NCI-H128 (cell line): ENCODE data around the gene FBXO22.
"Not testable (repeated sequence)": the region's sequence is repeated elsewhere in the genome, so short reads cannot be mapped to it uniquely, and the experiment has no call there.

ENCODE experiments used
- DNase-seq: peaks from one replicate; lab custom pipeline; 2025; ENCODE audit not compliant: unreplicated experiment; lab: John Stamatoyannopoulos, UW

The FBXO22 gene

DNA sequence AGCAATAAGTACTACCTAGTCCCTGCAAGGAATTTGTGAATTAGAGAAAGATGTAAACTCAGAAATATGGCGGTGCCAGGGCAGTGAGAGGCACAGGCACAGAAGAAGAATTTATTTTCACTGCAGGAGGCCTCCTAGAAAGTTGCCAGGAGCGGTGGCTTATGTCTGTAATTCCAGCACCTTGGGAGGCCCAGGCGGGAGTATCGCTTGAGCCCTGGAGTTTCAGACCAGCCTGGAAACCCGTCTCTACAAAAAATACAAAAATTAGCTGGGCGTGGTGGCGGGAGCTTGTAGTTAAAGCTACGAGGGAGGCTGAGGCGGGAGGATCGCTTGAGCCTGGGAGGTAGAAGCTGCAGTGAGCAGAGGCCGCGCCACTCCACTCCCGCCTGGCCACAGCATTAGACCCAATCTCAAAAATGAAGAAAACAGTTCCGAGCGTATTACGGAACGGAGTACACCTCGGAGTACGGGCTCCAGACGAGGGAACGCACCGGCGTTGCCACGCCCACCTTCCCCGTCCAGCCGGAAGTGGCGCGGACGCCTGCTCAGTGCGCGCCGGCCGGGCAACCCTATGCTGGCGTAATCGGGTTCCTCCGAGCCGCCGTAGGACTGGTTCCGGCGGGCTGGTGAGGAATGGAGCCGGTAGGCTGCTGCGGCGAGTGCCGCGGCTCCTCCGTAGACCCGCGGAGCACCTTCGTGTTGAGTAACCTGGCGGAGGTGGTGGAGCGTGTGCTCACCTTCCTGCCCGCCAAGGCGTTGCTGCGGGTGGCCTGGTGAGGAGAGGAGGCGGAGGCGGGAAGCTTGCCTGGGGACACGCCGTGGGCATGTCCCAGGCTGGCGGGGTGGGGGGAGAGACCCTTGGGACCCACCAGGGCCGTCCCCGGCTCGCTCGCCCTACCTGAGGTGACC lies at the start of gene FBXO22:
Gene FBXO22, plus strand, starts transcription at position 548 of the 909 bp plus-strand sequence. Its CDS starts 86 bp downstream, at position 634.
- peak; percentile 77 for DNase-seq

DNA sequence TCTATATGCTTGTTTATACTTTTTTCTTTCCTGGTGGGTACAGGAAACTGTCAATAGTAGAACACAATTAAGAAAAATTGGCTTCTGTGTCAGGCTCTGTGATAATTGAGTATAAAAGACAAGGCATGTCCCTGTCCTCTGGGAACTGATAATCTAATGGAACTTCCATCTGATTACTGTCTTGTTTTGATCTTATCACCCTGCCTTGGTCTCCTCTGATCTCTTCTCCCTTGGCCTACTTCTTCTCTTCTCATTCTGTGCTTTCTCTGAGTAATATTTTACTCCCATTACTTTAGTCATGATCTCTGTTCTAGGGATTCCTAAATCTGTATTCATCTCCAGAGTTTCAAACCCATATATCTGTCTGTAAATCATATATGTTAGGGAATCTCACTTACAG lies 45.8 kb upstream of the FBXO22 start:
- no peak for DNase-seq

DNA sequence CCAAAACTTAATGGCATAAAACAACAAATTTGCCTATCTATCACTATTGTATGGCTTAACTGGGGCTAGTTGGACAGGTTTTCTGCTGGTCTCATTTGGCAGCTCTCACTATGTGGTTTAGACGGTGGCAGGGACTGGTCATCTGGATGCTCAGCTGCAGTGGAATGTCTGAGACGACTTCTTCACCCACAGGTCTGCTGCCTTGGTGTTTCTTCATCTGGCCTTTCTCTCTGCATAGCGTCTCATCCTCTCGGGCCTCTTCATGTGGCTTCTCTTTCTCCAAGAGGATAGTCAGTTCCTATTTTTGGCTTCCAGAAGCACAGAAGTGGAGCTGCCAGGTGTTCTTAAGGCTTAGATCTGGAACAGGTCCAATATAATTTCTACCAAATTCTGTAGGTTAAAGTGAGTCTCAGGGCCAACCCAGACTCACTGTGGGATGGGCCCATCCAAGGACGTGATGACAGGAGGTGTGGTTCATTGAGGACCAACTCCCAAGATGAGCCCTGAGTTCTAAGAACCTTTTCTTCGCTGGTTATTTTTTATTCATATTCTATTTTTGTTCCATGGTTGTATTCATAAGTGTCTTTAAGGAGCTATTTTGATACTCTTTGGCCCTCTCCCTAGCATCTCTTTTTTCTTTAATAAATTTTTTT lies 41.8 kb upstream of the FBXO22 start:
- DNase-seq: no peak

DNA sequence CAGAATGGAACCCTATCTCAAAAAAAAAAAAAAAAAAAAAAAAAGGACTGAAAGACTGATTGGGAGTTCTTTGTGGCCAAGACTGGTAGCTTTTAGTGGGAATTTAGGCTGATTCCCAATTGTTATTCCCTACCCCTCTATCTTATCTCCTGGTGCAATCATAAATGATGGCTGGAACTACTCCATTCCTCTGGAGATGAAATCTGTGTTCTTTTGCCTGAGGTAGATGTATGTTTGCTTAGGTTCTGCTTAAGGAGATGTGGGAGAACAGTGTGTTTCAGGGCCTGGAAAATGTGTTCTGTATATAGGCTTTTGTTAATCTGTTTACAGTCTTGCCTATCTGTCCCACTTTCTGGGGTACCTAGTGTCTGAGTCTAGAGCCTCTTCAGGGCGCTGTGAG lies 40.9 kb upstream of the FBXO22 start:
- no peak for DNase-seq

DNA sequence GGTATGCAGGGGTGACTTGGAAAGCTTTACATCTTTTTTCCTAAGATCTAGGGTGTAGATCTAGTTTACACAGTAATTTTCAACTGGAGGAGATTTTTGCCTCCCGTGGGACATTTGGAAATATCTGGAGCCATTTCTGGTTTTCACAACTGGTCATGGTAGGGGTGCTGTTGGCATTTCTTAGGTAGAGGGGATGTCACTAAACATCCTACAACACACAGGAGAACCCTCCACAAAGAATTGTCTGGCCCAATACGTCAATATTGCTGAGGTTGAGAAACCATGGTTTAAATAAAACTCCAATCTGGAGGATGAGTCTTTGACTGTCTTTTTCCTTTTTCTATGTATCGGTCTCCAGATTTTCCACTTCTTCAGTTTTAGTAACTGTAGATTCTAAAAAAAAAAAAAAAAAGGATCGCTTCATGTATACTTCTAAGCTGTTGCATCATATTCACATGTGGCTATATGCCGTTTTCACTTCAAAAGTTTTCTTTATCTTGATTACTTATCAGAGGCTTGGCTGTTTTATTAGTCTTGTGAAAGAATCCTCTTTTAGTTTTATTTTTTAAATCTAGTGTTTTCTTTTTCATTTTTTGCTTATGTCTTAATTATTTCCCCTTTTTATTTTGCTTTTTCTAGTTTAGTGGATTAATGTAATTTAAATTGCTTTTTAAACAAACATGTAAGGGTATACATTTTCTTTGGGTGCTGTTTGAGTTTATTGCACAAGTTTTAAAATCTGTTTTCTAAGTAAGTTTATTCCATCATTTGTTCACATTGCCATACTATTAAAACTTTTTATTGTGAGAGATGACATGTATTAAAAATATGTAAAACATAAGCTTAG lies 39.2 kb upstream of the FBXO22 start:
- DNase-seq: no peak

- DNase-seq: not testable (repeated sequence)
Measured at GRCh38 chr15:75866045-75866444, 37.6 kb upstream of the FBXO22 start.

DNA sequence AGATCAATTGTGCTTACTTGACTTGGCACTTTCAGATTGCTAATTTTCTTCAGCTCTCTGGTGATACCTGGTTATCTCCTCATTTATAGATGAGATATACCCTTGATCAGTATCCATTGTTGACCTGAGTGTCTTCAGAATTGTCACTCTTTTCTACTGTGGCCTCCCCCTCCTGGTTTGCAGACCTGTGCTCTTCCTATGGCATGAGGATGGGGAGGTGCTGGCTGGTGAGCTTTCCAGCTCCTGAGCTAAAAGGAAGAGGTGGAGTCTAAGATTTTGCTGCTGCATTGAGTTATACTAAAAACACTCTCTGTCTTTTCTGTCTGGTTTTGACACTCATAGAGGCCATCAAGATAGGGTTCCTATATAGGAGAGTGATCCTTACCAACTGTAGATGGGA lies 36.8 kb upstream of the FBXO22 start:
- no peak for DNase-seq

DNA sequence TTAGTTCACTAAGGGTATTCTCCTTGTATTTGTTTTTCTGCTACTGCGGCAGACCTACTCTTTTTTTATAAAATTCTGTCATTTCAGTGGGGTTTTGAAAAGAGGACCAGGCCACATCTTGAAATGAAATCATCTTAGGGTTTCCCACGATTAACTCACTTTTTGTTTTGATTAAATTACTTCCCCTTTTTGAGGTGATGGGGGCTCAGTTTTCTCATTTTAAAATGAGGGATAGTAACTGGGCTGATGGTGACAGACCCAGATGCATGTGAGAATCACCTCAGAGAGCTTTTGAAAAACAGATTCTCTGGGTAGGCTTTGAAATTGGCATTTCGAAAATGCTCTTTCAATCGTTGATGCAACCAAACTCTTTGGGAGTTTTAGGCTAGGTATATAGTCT lies 36.2 kb upstream of the FBXO22 start:
- no peak for DNase-seq

- no peak for DNase-seq
Measured at GRCh38 chr15:75868019-75868418, 35.7 kb upstream of the FBXO22 start.

DNA sequence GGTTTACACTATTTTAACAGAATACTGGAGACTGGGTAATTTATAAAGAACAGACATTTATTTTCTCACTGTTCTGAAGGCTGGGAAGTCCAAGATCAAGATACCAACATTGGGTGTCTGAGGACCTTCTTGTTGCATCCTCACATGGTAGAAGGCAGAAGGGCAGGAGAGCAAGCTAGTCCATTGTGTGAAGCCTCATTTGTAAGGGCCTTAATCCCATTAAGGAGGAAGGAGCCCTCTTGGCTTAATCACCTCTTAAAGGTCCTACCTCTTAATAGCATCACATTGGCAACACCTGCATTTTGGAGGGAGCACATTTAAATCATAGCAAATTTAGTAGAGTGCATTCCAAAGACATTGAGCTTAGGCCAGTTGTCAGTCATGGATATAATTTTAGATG lies 34.2 kb upstream of the FBXO22 start:
- no peak for DNase-seq

- not testable (repeated sequence) for DNase-seq
Measured at GRCh38 chr15:75871589-75871988, 32.1 kb upstream of the FBXO22 start.

DNA sequence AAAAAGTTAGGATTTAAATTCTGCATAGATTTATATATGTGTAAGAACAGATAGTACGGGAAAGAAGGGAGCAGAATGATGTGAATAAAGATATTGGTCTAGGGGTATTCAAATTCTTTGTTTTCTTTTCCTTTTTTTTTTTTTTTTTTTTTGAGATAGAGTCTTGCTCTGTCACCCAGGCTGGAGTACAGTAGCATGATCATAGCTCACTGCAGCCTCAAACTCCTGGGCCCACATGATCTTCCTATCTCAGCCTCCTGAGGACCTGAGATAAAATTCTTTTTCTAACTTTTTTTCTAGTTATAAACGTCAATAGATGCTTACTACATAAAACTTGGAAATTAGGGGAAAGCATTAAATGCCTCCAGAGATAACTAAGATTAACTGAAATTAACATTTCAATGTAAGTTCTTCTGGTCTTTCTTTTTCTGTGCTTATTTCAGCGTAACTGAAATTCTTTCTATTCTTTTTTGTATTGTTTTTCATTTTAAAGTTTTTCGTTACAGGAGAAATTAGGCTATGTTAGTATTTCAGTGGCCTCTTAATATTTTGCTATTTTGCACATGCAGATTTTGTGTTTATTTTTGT lies 31.2 kb upstream of the FBXO22 start:
- no peak for DNase-seq

DNA sequence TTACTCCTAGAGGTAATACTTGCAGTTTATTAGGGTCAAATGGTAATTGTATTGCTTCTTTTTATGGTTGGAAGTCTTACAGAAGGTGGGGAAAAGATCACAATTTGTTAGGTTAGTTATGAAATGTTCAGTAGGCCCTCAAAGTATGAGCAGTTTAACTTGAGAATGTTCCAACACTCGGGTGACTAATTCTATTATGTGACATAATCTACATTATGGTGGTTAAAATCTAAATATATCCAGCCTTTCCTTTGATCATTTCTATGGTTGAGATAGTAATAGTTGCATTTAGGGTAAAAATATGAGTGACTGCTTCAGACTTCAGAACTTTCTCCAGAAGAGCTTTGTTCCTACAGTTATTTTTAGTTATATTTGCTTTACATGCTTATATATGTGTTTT lies 19.6 kb upstream of the FBXO22 start:
- DNase-seq: no peak

DNA sequence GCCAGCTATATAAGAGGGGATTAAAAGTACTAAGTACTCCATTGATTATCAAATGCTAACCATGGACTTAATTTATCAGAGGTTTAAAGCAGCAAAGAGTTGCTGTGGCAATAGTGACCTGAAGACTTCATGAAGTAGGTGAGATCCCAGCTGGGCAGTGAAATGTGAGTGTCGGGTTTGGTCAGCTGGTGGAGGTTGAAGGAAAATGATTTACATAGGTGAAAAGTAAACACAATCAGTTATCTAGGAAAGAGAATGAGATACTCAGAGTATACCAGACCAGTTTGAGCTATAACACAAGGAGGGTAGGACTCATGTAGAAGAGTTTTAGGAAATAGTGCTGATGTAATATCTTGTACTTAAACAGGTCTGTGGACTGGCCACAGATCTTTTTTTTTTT lies 16.5 kb upstream of the FBXO22 start:
- DNase-seq: no peak

- DNase-seq: no peak
Measured at GRCh38 chr15:75891895-75892294, 11.8 kb upstream of the FBXO22 start.

- DNase-seq: no peak
Measured at GRCh38 chr15:75895731-75896130, 7.9 kb upstream of the FBXO22 start.

DNA sequence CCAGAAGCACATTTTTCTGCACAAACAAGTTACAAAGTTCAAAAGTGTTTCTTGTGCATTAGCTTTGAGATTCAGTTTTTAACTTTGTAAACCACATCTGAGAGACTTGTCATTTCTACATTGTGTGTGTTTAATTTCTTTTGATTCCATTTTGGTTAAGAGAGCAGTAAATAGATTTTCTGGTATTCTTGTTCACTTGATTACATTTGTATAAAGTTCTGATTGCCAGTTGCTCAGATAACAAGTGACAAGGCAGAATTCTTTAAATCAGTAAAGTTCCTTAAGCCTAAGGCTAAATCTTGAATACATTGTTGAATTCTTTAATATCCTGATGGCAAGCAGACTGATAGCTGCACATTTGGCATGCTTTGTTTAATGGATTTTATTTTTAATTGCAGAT lies 3.1 kb upstream of the FBXO22 start:
- DNase-seq: no peak

- DNase-seq: no peak
Measured at GRCh38 chr15:75902129-75902557, 1.5 kb upstream of the FBXO22 start.

GRCh38 chr15:75905231-75905630 lies 1.6 kb downstream of the FBXO22 start:
- no peak for DNase-seq

DNA sequence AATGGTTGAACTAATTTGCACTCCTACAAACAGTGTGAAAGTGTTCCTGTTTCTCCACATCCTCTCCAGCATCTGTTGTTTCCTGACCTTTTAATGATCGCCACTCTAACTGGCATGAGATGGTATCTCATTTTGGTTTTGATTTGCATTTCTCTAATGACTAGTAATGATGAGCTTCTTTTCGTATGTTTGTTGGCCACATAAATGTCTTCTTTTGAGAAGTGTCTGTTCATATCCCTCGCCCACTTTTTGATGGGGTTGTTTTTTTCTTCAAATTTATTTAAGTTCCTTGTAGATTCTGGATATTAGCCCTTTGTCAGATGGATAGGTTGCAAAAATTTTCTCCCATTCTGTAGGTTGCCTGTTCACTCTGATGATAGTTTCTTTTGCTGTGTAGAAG lies 6.7 kb downstream of the FBXO22 start:
- DNase-seq: not testable (repeated sequence)

DNA sequence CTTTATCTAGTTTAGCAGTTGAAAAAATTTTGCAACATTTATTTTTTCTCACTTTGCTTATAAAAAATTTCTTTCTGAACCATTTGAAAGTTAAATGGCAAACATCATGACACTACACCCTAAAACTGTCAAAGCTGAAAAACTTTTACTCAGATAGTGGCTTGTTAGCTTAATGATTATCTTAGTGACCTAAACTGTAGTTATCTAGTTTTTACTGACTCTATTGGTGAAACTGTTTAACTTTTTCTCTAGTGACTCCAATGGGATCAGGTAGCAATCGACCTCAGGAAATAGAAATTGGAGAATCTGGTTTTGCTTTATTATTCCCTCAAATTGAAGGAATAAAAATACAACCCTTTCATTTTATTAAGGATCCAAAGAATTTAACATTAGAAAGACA lies 13.3 kb downstream of the FBXO22 start:
- DNase-seq: no peak
